Lower leg skin (tissue), 3 donors: ENCODE data around the gene RIPK4.

Experiments
- CTCF ChIP-seq, 3 donors: fragments of 450-650 bp; IDR thresholded peaks; one replicate each; pipeline ENCODE4 v1.5.1; 2016; ENCODE audit warnings: antibody characterized with exemption in 3 of 3, mild to moderate bottlenecking in 3 of 3, moderate library complexity in 2 of 3
- POLR2A ChIP-seq, 2 donors: fragments of 450-650 bp; IDR thresholded peaks; one replicate each; pipeline ENCODE4 v1.6.1; 2016 to 2017; ENCODE audit warnings: antibody characterized with exemption in 2 of 2, mild to moderate bottlenecking in 1 of 2, moderate library complexity in 1 of 2

DNA sequence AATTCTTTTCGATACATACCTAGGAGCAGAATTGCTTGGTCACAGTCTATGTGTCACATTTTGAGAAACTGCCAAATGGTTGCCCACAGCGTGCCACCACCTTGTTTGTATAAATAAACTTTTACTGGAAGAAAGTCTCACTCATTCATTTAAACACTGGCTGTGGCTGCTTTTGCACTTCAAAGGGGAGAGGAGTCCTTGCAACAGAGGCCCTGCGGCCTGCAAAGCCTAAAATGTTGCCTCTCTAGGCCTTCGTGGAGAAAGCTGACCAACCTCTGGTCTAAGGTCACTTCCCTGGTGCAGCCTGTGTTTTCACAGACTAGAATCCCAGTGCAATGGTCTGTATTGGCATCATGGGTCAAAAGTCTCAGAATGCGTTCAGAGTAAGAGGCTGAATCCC is 8.3 kb downstream of the RIPK4 start:
- TF ChIP-seq POLR2A (IDR thresholded peaks at IDR 0.05) (no peak), CTCF (IDR thresholded peaks at IDR 0.05) (no peak)
